HG02798 (cell line): ENCODE measurements around the gene SHROOM3.

Experiments
- ATAC-seq: cut with Tn5 transposase; IDR thresholded peaks from one replicate; pipeline ENCODE4 v1.9.1; 2021; ENCODE audit warnings: mild to moderate bottlenecking; ENCODE audit not compliant: unreplicated experiment, poor library complexity

The SHROOM3 gene

GRCh38 chr4:76649086-76649485 is 214.1 kb downstream of the SHROOM3 start:
- ATAC-seq, result no peak

- no peak for ATAC-seq
Measured at GRCh38 chr4:76651616-76652015, 216.6 kb downstream of the SHROOM3 start.

GRCh38 chr4:76652389-76652788 is 217.4 kb downstream of the SHROOM3 start:
- ATAC-seq, result no peak

- ATAC-seq, result no peak
Measured at GRCh38 chr4:76654084-76654483, 219.1 kb downstream of the SHROOM3 start.

GRCh38 chr4:76654791-76655190 is 219.8 kb downstream of the SHROOM3 start:
- no peak for ATAC-seq

- no peak for ATAC-seq
Measured at GRCh38 chr4:76655566-76656479, 220.8 kb downstream of the SHROOM3 start.

- ATAC-seq, result no peak
Measured at GRCh38 chr4:76657443-76657842, 222.4 kb downstream of the SHROOM3 start.

- peak; percentile 43 for ATAC-seq
Measured at GRCh38 chr4:76658231-76659102, 223.4 kb downstream of the SHROOM3 start.

- peak; percentile 16 for ATAC-seq
Measured at GRCh38 chr4:76659103-76659490, 224.1 kb downstream of the SHROOM3 start.

GRCh38 chr4:76663824-76664223 is 228.8 kb downstream of the SHROOM3 start:
- ATAC-seq, result no peak

GRCh38 chr4:76665153-76665552 is 230.1 kb downstream of the SHROOM3 start:
- ATAC-seq, result no peak

- ATAC-seq, result no peak
Measured at GRCh38 chr4:76665721-76666120, 230.7 kb downstream of the SHROOM3 start.

GRCh38 chr4:76666944-76667532 is 232.0 kb downstream of the SHROOM3 start:
- peak; percentile 56 for ATAC-seq

GRCh38 chr4:76670631-76671030 is 235.6 kb downstream of the SHROOM3 start:
- ATAC-seq, result no peak

- ATAC-seq, result no peak
Measured at GRCh38 chr4:76673362-76673761, 238.3 kb downstream of the SHROOM3 start.

GRCh38 chr4:76674983-76675382 is 240.0 kb downstream of the SHROOM3 start:
- no peak for ATAC-seq

- no peak for ATAC-seq
Measured at GRCh38 chr4:76677571-76678326, 242.7 kb downstream of the SHROOM3 start.

- ATAC-seq, result no peak
Measured at GRCh38 chr4:76679691-76680090, 244.7 kb downstream of the SHROOM3 start.

GRCh38 chr4:76680952-76681351 is 245.9 kb downstream of the SHROOM3 start:
- ATAC-seq, result no peak

- no peak for ATAC-seq
Measured at GRCh38 chr4:76681996-76682395, 247.0 kb downstream of the SHROOM3 start.
